RKO (cell line): Measurements from ENCODE around the gene CACNA1C.

Experiments used
- DNase-seq: peaks from one replicate; pipeline ENCODE4 v3.0.0-alpha.2; 2016; ENCODE audit warnings: low spot score

CACNA1C gene

GRCh38 chr12:2528001-2528400, 475.2 kb downstream of the CACNA1C start:
- DNase-seq: no peak

- no peak for DNase-seq
These were observed 477.0 kb downstream of the CACNA1C start for GRCh38 chr12:2529807-2530206.

- no peak for DNase-seq
These were observed 478.6 kb downstream of the CACNA1C start for GRCh38 chr12:2531371-2531770.

- no peak for DNase-seq
These were observed 480.2 kb downstream of the CACNA1C start for GRCh38 chr12:2533036-2533435.

GRCh38 chr12:2535583-2536204, 482.9 kb downstream of the CACNA1C start:
- DNase-seq: no peak

GRCh38 chr12:2536724-2537123, 483.9 kb downstream of the CACNA1C start:
- DNase-seq: no peak

GRCh38 chr12:2537868-2538541, 485.2 kb downstream of the CACNA1C start:
- DNase-seq: no peak

GRCh38 chr12:2539938-2540337, 487.2 kb downstream of the CACNA1C start:
- no peak for DNase-seq

- DNase-seq: no peak
These were observed 487.8 kb downstream of the CACNA1C start for GRCh38 chr12:2540535-2540941.

GRCh38 chr12:2541631-2542204, 488.9 kb downstream of the CACNA1C start:
- DNase-seq: no peak

GRCh38 chr12:2543801-2544200, 491.0 kb downstream of the CACNA1C start:
- no peak for DNase-seq

- no peak for DNase-seq
These were observed 491.4 kb downstream of the CACNA1C start for GRCh38 chr12:2544230-2544629.

- DNase-seq: no peak
These were observed 494.7 kb downstream of the CACNA1C start for GRCh38 chr12:2547273-2548044.

GRCh38 chr12:2548081-2548480, 495.3 kb downstream of the CACNA1C start:
- no peak for DNase-seq

- no peak for DNase-seq
These were observed 498.0 kb downstream of the CACNA1C start for GRCh38 chr12:2550561-2551411.

GRCh38 chr12:2551412-2551900, 498.7 kb downstream of the CACNA1C start:
- DNase-seq: no peak

- no peak for DNase-seq
These were observed 499.4 kb downstream of the CACNA1C start for GRCh38 chr12:2552000-2552756.

GRCh38 chr12:2553388-2554126, 500.8 kb downstream of the CACNA1C start:
- no peak for DNase-seq

- no peak for DNase-seq
These were observed 502.8 kb downstream of the CACNA1C start for GRCh38 chr12:2555487-2556082.

GRCh38 chr12:2557597-2557996, 504.8 kb downstream of the CACNA1C start:
- no peak for DNase-seq
